HEK293T (cell line): Measurements from ENCODE around the gene SERPINF2.

ENCODE experiments used
- ARNT ChIP-seq: fragments of 450-650 bp; IDR thresholded peaks from 2 replicates; pipeline ENCODE4 v1.6.1; 2017; ENCODE audit warnings: mild to moderate bottlenecking
- BHLHE40 ChIP-seq: fragments of 450-650 bp; IDR thresholded peaks from 2 replicates; pipeline ENCODE4 v1.6.1; 2016; ENCODE audit warnings: mild to moderate bottlenecking, moderate library complexity, borderline replicate concordance
- ELF4 ChIP-seq: fragments of 450-650 bp; IDR thresholded peaks from 2 replicates; pipeline ENCODE4 v1.6.1; 2017; ENCODE audit warnings: antibody characterized with exemption
- FOXA1 ChIP-seq: fragments of 450-650 bp; IDR thresholded peaks from 2 replicates; pipeline ENCODE4 v1.6.1; 2016; ENCODE audit warnings: mild to moderate bottlenecking
- FOXK2 ChIP-seq: fragments of 450-650 bp; IDR thresholded peaks from 2 replicates; pipeline ENCODE4 v1.6.1; 2016; ENCODE audit warnings: mild to moderate bottlenecking
- FOXM1 ChIP-seq: fragments of 450-650 bp; IDR thresholded peaks from 2 replicates; pipeline ENCODE4 v1.6.1; 2017; ENCODE audit warnings: mild to moderate bottlenecking, borderline replicate concordance
- HDGF ChIP-seq: fragments of 450-650 bp; IDR thresholded peaks from 2 replicates; pipeline ENCODE4 v1.6.1; 2017; ENCODE audit warnings: antibody characterized with exemption, borderline replicate concordance
- LEF1 ChIP-seq: fragments of 450-650 bp; IDR thresholded peaks from 2 replicates; pipeline ENCODE4 v1.6.1; 2017; ENCODE audit warnings: mild to moderate bottlenecking, borderline replicate concordance
- NFRKB ChIP-seq: fragments of 450-650 bp; IDR thresholded peaks from 2 replicates; pipeline ENCODE4 v1.6.1; 2016; ENCODE audit warnings: mild to moderate bottlenecking, moderate library complexity
- PKNOX1 ChIP-seq: fragments of 450-650 bp; IDR thresholded peaks from 2 replicates; pipeline ENCODE4 v1.6.1; 2016
- SP1 ChIP-seq: fragments of 450-650 bp; IDR thresholded peaks from 2 replicates; pipeline ENCODE4 v1.6.1; 2017
- SUZ12 ChIP-seq: fragments of 450-650 bp; IDR thresholded peaks from 2 replicates; pipeline ENCODE4 v1.6.1; 2016; ENCODE audit warnings: mild to moderate bottlenecking
- TARDBP ChIP-seq: fragments of 450-650 bp; IDR thresholded peaks from 2 replicates; pipeline ENCODE4 v1.6.1; 2016
- ZNF384 ChIP-seq: fragments of 450-650 bp; IDR thresholded peaks from 2 replicates; pipeline ENCODE4 v1.6.1; 2016

GRCh38 chr17:1718362-1719165 is 24.1 kb upstream of the SERPINF2 start:
- TF ChIP-seq HDGF (no peak), SP1 (no peak), ELF4 (no peak), SUZ12 (no peak), ARNT (no peak), FOXA1 (no peak), NFRKB (no peak), FOXM1 (no peak), TARDBP (no peak), FOXK2 (no peak), PKNOX1 (no peak), LEF1 (no peak), BHLHE40 (no peak), ZNF384 (no peak)
